GM12878 (cell line): Measurements from ENCODE around the gene RAD23B. TPM values are rescaled to one million over a fixed set of nuclear protein-coding genes. Genes with fewer than 3 reads are reported as not detected.

Experiments
- ASH2L ChIP-seq: fragments of 300-600, 200-600 bp; sonication (generic); IDR thresholded peaks from 2 replicates; pipeline ENCODE4 v1.6.1; 2017; ENCODE audit warnings: low read depth, mild to moderate bottlenecking, borderline replicate concordance
- ATF3 ChIP-seq: IDR thresholded peaks from 2 replicates; pipeline ENCODE4 v1.6.1; 2011; ENCODE audit warnings: low read depth, mild to moderate bottlenecking, low read length, moderate library complexity, borderline replicate concordance; ENCODE audit errors: extremely low read depth
- BRCA1 ChIP-seq: IDR thresholded peaks from 2 replicates; pipeline ENCODE4 v1.6.1; 2011; ENCODE audit warnings: low read depth, low read length, improper control_type of control experiment
- CBFB ChIP-seq: IDR thresholded peaks from 2 replicates; pipeline ENCODE4 v1.6.1; 2016; ENCODE audit warnings: antibody characterized with exemption, low read depth
- CEBPB ChIP-seq, 2 experiments: fragments of 150-350 bp in 1 of 2; IDR thresholded peaks; 2 replicates each; pipeline ENCODE4 v1.6.1; 2012 to 2014; ENCODE audit warnings: low read depth in 2 of 2, low read length in 2 of 2, borderline replicate concordance in 1 of 2, inconsistent platforms in 1 of 2
- FOS ChIP-seq: IDR thresholded peaks from 3 replicates; pipeline ENCODE4 v1.6.1; 2011; ENCODE audit warnings: borderline replicate concordance; ENCODE audit not compliant: insufficient read length; ENCODE audit errors: extremely low read depth
- FOXK2 ChIP-seq: fragments of 450-650 bp; IDR thresholded peaks from 2 replicates; pipeline ENCODE4 v1.6.1; 2017; ENCODE audit warnings: mild to moderate bottlenecking, moderate library complexity
- KDM1A ChIP-seq: fragments of 200-600 bp; sonication (generic); IDR thresholded peaks from 2 replicates; pipeline ENCODE4 v1.6.1; 2016; ENCODE audit warnings: borderline replicate concordance
- MYC ChIP-seq: IDR thresholded peaks from 2 replicates; pipeline ENCODE4 v1.6.1; 2011; ENCODE audit warnings: mild to moderate bottlenecking, low read length, moderate library complexity, inconsistent platforms; ENCODE audit not compliant: insufficient read depth, insufficient replicate concordance, insufficient read length, severe bottlenecking
- NBN ChIP-seq: fragments of 450-650 bp; IDR thresholded peaks from 2 replicates; pipeline ENCODE4 v1.6.1; 2016
- NFYA ChIP-seq: IDR thresholded peaks from 2 replicates; pipeline ENCODE4 v1.6.1; 2011; ENCODE audit warnings: low read depth, mild to moderate bottlenecking, low read length, improper control_type of control experiment, borderline replicate concordance
- RB1 ChIP-seq: fragments of 450-650 bp; formaldehyde crosslinking; IDR thresholded peaks from 2 replicates; pipeline ENCODE4 v1.6.1; 2017; ENCODE audit warnings: mild to moderate bottlenecking, borderline replicate concordance
- RELA ChIP-seq: fragments of 450-650 bp; IDR thresholded peaks from 2 replicates; pipeline ENCODE4 v1.8.0; 2014; ENCODE audit warnings: borderline replicate concordance; ENCODE audit not compliant: partially characterized antibody
- SMAD1 ChIP-seq: fragments of 450-650 bp; IDR thresholded peaks from 2 replicates; pipeline ENCODE4 v1.6.1; 2018; ENCODE audit warnings: mild to moderate bottlenecking, low read depth; ENCODE audit not compliant: partially characterized antibody
- SMARCA5 ChIP-seq: fragments of 450-650 bp; IDR thresholded peaks from 2 replicates; pipeline ENCODE4 v1.6.1; 2017; ENCODE audit warnings: mild to moderate bottlenecking
- SMC3 ChIP-seq: IDR thresholded peaks from 2 replicates; pipeline ENCODE4 v1.6.1; 2011; ENCODE audit warnings: low read length, improper control_type of control experiment, borderline replicate concordance
- TAF1 ChIP-seq: IDR thresholded peaks from 2 replicates; pipeline ENCODE4 v1.6.1; 2011; ENCODE audit warnings: mild to moderate bottlenecking, low read depth, low read length, borderline replicate concordance
- YY1 ChIP-seq: IDR thresholded peaks from 2 replicates; pipeline ENCODE4 v1.6.1; 2011; ENCODE audit warnings: low read depth, mild to moderate bottlenecking, low read length
- ZBTB40 ChIP-seq: fragments of 450-650 bp; IDR thresholded peaks from 2 replicates; pipeline ENCODE4 v1.6.1; 2016; ENCODE audit warnings: mild to moderate bottlenecking, moderate library complexity, borderline replicate concordance
- ZNF207 ChIP-seq: fragments of 450-650 bp; IDR thresholded peaks from 2 replicates; pipeline ENCODE4 v1.6.1; 2014; ENCODE audit warnings: antibody characterized with exemption, mild to moderate bottlenecking, borderline replicate concordance
- polyA plus RNA-seq, 11 experiments: library from polyadenylated mRNA; depleted of rRNA in 4 of 11; unstranded in 6 of 11; stranded (reverse) in 5 of 11; fragments of >200 nt; fragmentation: Nextera tagmentation in 4 of 11; fragmentation: Illumina TruSeq in 1 of 11; extraction: Ambion mirVana in 4 of 11; extraction: Trizol in 1 of 11; gene quantifications; 1 replicate in 1 of 11; 2 replicates in 10 of 11; pipeline versions ENCODE4 v1.2.1 to v1.2.3, GENCODE V29; 2011 to 2016; ENCODE audit warnings: inconsistent platforms in 2 of 11, missing spikeins in 2 of 11, low read depth in 1 of 11
- total RNA-seq, 4 experiments: library from RNA; depleted of rRNA in 3 of 4; stranded (reverse); fragments of >200 nt in 3 of 4; fragmentation: Illumina TruSeq in 1 of 4; extraction: Trizol in 1 of 4; gene quantifications; 2 replicates each; pipeline versions ENCODE4 v1.2.1 to v1.2.3, GENCODE V29; 2013 to 2021
- TF ChIP-seq, protein P1 (sequence below): fragments of 450-650 bp; IDR thresholded peaks from 2 replicates; pipeline ENCODE4 v1.6.1; 2017; ENCODE audit warnings: borderline replicate concordance
- TF ChIP-seq, protein P2 (sequence below): fragments of 450-650 bp; conservative IDR thresholded peaks from 2 replicates; pipeline ENCODE4 v1.6.1; 2017; ENCODE audit warnings: mild to moderate bottlenecking, moderate library complexity

The RAD23B gene
- total and polyA plus RNA-seq, 10 of the 15 experiments (the other 5 are each of a cell fraction or from before 2014, with no cell fraction given): 10.3 to 256 (median 54.6) TPM

- no peak for TF ChIP-seq NFYA
- no peak for TF ChIP-seq ASH2L
- TF ChIP-seq ZNF207: no peak
- peak; percentile 33 for TF ChIP-seq CBFB
- no peak for TF ChIP-seq ATF3
- TF ChIP-seq SMARCA5: no peak
- peak; percentile 19 for TF ChIP-seq RELA
- TF ChIP-seq SMC3: no peak
- peak in 1 of 2 experiments; percentile 97; a peak in 2 of 4 replicates for TF ChIP-seq CEBPB (IDR thresholded peaks at IDR 0.05; ENCODE audit: borderline replicate concordance in 1 of 2, low read depth in 2 of 2, low read length in 2 of 2)
- no peak for TF ChIP-seq ZBTB40
- TF ChIP-seq, protein P1, sequence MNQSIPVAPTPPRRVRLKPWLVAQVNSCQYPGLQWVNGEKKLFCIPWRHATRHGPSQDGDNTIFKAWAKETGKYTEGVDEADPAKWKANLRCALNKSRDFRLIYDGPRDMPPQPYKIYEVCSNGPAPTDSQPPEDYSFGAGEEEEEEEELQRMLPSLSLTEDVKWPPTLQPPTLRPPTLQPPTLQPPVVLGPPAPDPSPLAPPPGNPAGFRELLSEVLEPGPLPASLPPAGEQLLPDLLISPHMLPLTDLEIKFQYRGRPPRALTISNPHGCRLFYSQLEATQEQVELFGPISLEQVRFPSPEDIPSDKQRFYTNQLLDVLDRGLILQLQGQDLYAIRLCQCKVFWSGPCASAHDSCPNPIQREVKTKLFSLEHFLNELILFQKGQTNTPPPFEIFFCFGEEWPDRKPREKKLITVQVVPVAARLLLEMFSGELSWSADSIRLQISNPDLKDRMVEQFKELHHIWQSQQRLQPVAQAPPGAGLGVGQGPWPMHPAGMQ: no peak
- peak; percentile 17 for TF ChIP-seq MYC
- no peak for TF ChIP-seq FOXK2
- 0 out of 2 replicates have a peak, but pooled peaks have one; percentile 62 for TF ChIP-seq NBN
- no peak for TF ChIP-seq FOS
- TF ChIP-seq SMAD1: no peak
- peak; percentile 47; the same call in 1 of the 2 replicates for TF ChIP-seq RB1
- TF ChIP-seq BRCA1: no peak
- peak; percentile 96 for TF ChIP-seq YY1
- TF ChIP-seq, protein P2, sequence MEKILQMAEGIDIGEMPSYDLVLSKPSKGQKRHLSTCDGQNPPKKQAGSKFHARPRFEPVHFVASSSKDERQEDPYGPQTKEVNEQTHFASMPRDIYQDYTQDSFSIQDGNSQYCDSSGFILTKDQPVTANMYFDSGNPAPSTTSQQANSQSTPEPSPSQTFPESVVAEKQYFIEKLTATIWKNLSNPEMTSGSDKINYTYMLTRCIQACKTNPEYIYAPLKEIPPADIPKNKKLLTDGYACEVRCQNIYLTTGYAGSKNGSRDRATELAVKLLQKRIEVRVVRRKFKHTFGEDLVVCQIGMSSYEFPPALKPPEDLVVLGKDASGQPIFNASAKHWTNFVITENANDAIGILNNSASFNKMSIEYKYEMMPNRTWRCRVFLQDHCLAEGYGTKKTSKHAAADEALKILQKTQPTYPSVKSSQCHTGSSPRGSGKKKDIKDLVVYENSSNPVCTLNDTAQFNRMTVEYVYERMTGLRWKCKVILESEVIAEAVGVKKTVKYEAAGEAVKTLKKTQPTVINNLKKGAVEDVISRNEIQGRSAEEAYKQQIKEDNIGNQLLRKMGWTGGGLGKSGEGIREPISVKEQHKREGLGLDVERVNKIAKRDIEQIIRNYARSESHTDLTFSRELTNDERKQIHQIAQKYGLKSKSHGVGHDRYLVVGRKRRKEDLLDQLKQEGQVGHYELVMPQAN: no peak
- peak; percentile 94 for TF ChIP-seq TAF1
- no peak for TF ChIP-seq KDM1A
Measured at GRCh38 chr9:107282759-107283622, at the start of gene RAD23B (continued).
